Measurements from ENCODE around the gene KIR3DL3.
"Not testable (repeated sequence)": the region's sequence is repeated elsewhere in the genome, so short reads cannot be mapped to it uniquely, and the experiment has no call there.

KIR3DL3 gene

DNA sequence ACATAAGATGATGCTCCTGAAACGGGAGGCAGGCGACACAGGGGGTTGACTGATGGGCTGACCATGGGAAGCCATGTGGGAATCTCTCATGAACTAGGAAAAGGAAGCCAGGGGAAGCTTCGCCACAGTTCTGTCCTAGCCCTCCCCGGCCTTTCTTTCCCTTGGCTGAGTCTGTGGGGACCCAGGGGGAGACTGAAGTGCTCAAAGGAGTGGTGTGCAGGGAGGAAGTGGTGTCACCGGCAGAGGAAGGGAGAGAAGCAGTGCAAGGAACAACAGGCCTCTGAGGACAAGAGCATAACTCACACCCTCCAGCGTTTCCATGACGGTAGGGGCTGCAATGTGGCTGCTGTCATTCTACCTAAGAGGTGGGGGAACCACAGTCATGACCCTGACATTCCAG lies 1.1 kb downstream of the KIR3DL3 start:
- Histone ChIP-seq H3K4me3 (ENCODE audit: low read depth, low read length) (no peak overlapping the region), H3K27ac (no peak overlapping the region), H3K27me3 (replicated peaks) (no peaks in the 10 kb centered on the region), H3K36me3 (replicated peaks) (no peaks in the 10 kb centered on the region)
- DNase-seq, result no peak
- TF ChIP-seq, protein P1, sequence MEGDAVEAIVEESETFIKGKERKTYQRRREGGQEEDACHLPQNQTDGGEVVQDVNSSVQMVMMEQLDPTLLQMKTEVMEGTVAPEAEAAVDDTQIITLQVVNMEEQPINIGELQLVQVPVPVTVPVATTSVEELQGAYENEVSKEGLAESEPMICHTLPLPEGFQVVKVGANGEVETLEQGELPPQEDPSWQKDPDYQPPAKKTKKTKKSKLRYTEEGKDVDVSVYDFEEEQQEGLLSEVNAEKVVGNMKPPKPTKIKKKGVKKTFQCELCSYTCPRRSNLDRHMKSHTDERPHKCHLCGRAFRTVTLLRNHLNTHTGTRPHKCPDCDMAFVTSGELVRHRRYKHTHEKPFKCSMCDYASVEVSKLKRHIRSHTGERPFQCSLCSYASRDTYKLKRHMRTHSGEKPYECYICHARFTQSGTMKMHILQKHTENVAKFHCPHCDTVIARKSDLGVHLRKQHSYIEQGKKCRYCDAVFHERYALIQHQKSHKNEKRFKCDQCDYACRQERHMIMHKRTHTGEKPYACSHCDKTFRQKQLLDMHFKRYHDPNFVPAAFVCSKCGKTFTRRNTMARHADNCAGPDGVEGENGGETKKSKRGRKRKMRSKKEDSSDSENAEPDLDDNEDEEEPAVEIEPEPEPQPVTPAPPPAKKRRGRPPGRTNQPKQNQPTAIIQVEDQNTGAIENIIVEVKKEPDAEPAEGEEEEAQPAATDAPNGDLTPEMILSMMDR (IDR thresholded peaks at IDR 0.05; ENCODE audit: low read depth, low read length, missing control alignments), result no peak
- in situ Hi-C loops (cut with HindIII; ENCODE audit: low pct_ligation_motif_present, low sequenced_read_pairs), result no loop called here

DNA sequence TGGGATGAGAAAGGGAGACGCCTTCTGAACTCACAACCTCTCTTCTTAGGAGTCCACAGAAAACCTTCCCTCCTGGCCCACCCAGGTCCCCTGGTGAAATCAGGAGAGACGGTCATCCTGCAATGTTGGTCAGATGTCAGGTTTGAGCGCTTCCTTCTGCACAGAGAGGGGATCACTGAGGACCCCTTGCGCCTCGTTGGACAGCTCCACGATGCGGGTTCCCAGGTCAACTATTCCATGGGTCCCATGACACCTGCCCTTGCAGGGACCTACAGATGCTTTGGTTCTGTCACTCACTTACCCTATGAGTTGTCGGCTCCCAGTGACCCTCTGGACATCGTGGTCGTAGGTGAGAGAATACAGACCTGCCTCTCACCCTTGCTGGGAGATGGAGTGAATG lies 3.3 kb downstream of the KIR3DL3 start:
- Histone ChIP-seq H3K27me3 (replicated peaks) (no peaks in the 10 kb centered on the region), H3K36me3 (replicated peaks) (no peaks in the 10 kb centered on the region), H3K4me3 (ENCODE audit: low read depth, low read length) (no peak overlapping the region), H3K27ac (no peak overlapping the region)
- TF ChIP-seq, protein P1 (IDR thresholded peaks at IDR 0.05; ENCODE audit: low read depth, low read length, missing control alignments), result no peak
- in situ Hi-C loops (cut with HindIII; ENCODE audit: low pct_ligation_motif_present, low sequenced_read_pairs), result no loop called here
- no peak for DNase-seq

DNA sequence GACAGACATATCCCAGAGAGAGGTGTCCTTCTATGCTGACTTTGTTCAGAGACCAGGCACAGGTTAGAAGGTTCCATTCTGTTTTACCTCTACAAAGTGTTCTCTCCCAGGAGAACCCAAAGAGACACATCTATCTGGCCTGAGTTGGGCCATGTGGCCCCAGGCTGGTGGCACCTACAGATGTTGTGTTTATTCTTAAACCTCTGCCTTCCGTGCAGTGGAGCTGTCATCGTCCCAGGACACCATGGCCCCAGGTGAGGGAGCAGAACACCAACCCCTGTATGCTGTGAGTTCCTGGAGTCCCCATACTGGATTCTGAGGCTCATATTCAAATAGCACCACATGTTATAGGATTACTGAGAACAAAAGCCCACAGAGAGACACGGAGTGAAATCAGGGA lies 3.9 kb downstream of the KIR3DL3 start:
- DNase-seq, result no peak

DNA sequence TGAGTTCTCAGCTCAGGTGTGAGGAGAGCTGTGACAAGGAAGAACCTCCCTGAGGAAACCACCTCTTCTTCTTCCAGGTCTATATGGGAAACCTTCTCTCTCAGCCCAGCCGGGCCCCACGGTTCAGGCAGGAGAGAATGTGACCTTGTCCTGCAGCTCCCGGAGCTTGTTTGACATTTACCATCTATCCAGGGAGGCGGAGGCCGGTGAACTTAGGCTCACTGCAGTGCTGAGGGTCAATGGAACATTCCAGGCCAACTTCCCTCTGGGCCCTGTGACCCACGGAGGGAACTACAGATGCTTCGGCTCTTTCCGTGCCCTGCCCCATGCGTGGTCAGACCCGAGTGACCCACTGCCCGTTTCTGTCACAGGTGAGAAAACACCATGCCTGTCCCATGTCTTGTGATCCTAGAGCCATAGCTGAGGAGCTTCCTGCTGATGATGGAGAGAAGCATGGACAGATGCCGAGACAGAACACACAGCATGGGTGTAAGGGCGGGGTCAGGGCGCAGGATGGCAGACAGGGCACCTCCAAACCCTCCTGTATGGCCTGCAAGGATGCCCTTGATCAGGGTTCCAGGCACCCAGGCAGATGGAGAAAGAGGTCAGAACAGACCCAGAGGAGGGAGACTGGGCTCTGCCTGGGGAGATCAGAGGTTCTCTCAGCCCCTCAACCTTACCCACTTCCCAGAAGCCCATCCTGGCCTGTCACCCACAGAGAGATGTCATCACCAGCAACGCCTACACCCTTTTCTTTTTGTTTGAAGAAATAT lies 5.4 kb downstream of the KIR3DL3 start:
- TF ChIP-seq, protein P1 (IDR thresholded peaks at IDR 0.05; ENCODE audit: low read depth, low read length, missing control alignments), result no peak
- DNase-seq, result no peak
- Histone ChIP-seq H3K27me3 (replicated peaks) (no peaks in the 10 kb centered on the region), H3K27ac (no peak overlapping the region), H3K4me3 (ENCODE audit: low read depth, low read length) (no peak overlapping the region), H3K36me3 (replicated peaks) (no peaks in the 10 kb centered on the region)
- in situ Hi-C loops (cut with HindIII; ENCODE audit: low pct_ligation_motif_present, low sequenced_read_pairs), result no loop called here

More for the DNA sequence above, 3.9 kb downstream of the KIR3DL3 start:
- no peak overlapping the region for H3K27ac ChIP-seq
- TF ChIP-seq, protein P1 (IDR thresholded peaks at IDR 0.05; ENCODE audit: low read depth, low read length, missing control alignments), result no peak
- no peak overlapping the region for H3K4me3 ChIP-seq (ENCODE audit: low read depth, low read length)
- no peaks in the 10 kb centered on the region for H3K27me3 ChIP-seq (replicated peaks)
- no peaks in the 10 kb centered on the region for H3K36me3 ChIP-seq (replicated peaks)
- in situ Hi-C loops (cut with HindIII; ENCODE audit: low pct_ligation_motif_present, low sequenced_read_pairs), result no loop called here

DNA sequence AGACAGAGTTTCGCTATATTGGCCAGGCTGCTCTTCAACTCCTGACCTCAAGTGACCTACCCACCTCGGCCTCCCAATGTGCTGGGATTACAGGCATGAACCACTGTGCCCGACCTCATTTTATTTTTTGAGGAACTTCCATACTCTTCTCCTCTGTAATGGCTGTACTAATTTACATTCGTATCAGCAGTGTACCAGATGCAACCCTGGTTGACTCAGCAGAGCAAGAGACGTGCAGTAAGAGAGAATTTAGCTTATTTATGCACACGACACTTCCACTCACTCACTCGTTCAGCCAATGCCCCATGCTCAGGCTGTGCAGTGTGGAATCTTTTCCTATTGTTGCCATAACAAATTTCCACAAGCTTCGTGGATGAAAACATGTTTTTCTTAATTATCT lies 6.9 kb downstream of the KIR3DL3 start:
- DNase-seq, result no peak
- Histone ChIP-seq H3K36me3 (replicated peaks) (no peaks in the 10 kb centered on the region), H3K4me3 (ENCODE audit: low read depth, low read length) (no peak overlapping the region), H3K27me3 (replicated peaks) (no peaks in the 10 kb centered on the region), H3K27ac (no peak overlapping the region)
- in situ Hi-C loops (cut with HindIII; ENCODE audit: low pct_ligation_motif_present, low sequenced_read_pairs), result no loop called here
- TF ChIP-seq, protein P1 (IDR thresholded peaks at IDR 0.05; ENCODE audit: low read depth, low read length, missing control alignments), result no peak

DNA sequence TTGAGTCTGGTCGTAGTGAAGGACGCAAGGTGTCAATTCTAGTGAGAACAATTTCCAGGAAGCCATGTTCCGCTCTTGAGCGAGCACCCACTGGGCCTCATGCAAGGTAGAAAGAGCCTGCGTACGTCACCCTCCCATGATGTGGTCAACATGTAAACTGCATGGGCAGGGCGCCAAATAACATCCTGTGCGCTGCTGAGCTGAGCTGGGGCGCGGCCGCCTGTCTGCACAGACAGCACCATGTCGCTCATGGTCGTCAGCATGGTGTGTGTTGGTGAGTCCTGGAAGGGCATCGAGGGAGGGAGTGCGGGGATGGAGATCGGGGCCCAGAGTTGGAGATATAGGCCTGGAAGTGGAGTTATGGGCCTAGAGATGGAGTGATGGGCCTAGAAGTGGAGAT lies 14.1 kb downstream of the KIR3DL3 start, which contains the start of gene KIR2DL3:
TSS of gene KIR2DL3 (plus strand) at position 208 of the 400 bp plus-strand sequence. CDS start at position 241, 33 bp downstream.
- in situ Hi-C loops (cut with HindIII; ENCODE audit: low pct_ligation_motif_present, low sequenced_read_pairs); H3K27ac ChIP-seq; DNase-seq; H3K27me3 ChIP-seq (replicated peaks); H3K4me3 ChIP-seq (ENCODE audit: low read depth, low read length); H3K36me3 ChIP-seq (replicated peaks): not testable (repeated sequence)

Measured in brain microvascular endothelial cell (primary cell).